Measurements from ENCODE around the gene CA9. TPM values are rescaled to one million over a fixed set of nuclear protein-coding genes. Genes with fewer than 3 reads are reported as not detected.

The CA9 gene
- total and polyA plus RNA-seq, 2 donors (not counting 3 experiments of a cell fraction or from before 2014, with no cell fraction given) = 0.18 TPM; not detected in 1

DNA sequence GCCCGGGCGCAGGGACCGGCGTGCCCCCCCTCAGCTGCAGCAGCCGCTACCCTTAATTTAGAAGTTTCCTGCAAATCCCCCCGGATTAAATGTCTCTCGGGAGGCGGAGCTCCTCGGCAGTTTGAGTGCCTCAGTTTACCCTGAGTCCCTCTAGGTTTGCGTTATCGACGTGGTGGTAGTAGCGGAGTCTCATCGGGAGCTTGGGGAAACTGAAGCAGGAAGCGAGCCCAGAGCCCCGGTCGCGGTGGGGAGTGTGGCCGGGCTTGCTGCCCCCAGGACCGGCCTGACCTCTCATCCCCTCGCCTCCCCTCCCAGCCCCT, 16.5 kb downstream of the CA9 start:
- FAIRE-seq = peak; percentile 28
- ChIA-PET CTCF (interaction anchor here (0.6 to 13.5 kb wide), 8 partner anchors 15 to 100 kb away, joined by 3 to 227 read pairs (median 4); partner anchors contain the start of genes ARHGEF39, CCDC107 and RMRP), POLR2A (interaction anchor here (0.7 to 1.7 kb wide), 7 partner anchors 10 to 37 kb away, joined by 3 to 7 read pairs (median 4); partner anchors contain the start of gene ARHGEF39)
- Histone ChIP-seq H3K9me1 (replicated peaks; ENCODE audit: control insufficient read depth, extremely low read depth, insufficient read depth, low read length) (no peaks in the 10 kb centered on the region), H2AFZ (ENCODE audit: low read depth, low read length) (peak overlapping the region; percentile 84), H3K9ac (replicated peaks; ENCODE audit: extremely low read depth, insufficient read depth, low read length) (peak overlapping the region; percentile 68), H3K79me2 (ENCODE audit: control insufficient read depth, insufficient read depth, low read length) (peaks cover 36% of the 10 kb centered on the region), H3K36me3 (ENCODE audit: control insufficient read depth in 2 of 2, extremely low read depth in 1 of 2, insufficient read depth in 2 of 2, low read length in 2 of 2) (peaks cover 2 to 6% of the 10 kb centered on the region in 2 experiments), H4K20me1 (replicated peaks; ENCODE audit: control insufficient read depth, extremely low read depth, insufficient read depth, low read length) (no peaks in the 10 kb centered on the region), H3K4me3 (replicated peaks in 1 of 3; ENCODE audit: insufficient read depth in 1 of 3, low read depth in 1 of 3, low read length in 3 of 3) (peak overlapping the region; percentile 66 to 82 (median 70)), H3K9me3 (replicated peaks; ENCODE audit: control insufficient read depth, insufficient read depth, low read length) (no peaks in the 10 kb centered on the region), H3K4me1 (ENCODE audit: control insufficient read depth, extremely low read depth, insufficient read depth, low read length) (peaks cover 28% of the 10 kb centered on the region), H3K4me2 (ENCODE audit: insufficient read depth, low read length) (peak overlapping the region; percentile 84), H3K27me3 (ENCODE audit: control insufficient read depth in 2 of 2, insufficient read depth in 2 of 2, low read length in 2 of 2) (no peaks in the 10 kb centered on the region), H3K27ac (ENCODE audit: insufficient read depth, low read depth, low read length) (peak overlapping the region; percentile 41)
- no peak for DNase-seq (ENCODE audit: low read depth, low spot score)
- intact Hi-C loops (cut with micrococcal nuclease) = loop anchor here (2.0 kb wide), 1 partner anchor 43 kb away; the partner anchor contains the start of genes CREB3 and TLN1
- no TSS peak for BruUV-seq (replicated peaks)
- TF ChIP-seq CTCF (IDR thresholded peaks at IDR 0.05; ENCODE audit: extremely low read depth in 1 of 2, insufficient read depth in 1 of 2, low read depth in 1 of 2, low read length in 2 of 2) (no peak), POLR2A (IDR thresholded peaks at IDR 0.05; ENCODE audit: low read depth, low read length) (peak; percentile 3), JUN (IDR thresholded peaks at IDR 0.05; ENCODE audit: borderline replicate concordance, insufficient read depth, insufficient read length, low read depth) (no peak), GATA2 (IDR thresholded peaks at IDR 0.05; ENCODE audit: insufficient read depth, insufficient read length, low read depth, low read length) (no peak)
- TF ChIP-seq, protein P1, sequence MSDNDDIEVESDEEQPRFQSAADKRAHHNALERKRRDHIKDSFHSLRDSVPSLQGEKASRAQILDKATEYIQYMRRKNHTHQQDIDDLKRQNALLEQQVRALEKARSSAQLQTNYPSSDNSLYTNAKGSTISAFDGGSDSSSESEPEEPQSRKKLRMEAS (IDR thresholded peaks at IDR 0.05; ENCODE audit: insufficient read depth, insufficient read length) = no peak
- dilution Hi-C loops (cut with MboI; ENCODE audit: extremely low pct_ligation_motif_present, low sequenced_read_pairs) = no loop called here
